ENCODE measurements around the gene GAP43. TPM values are rescaled to one million over a fixed set of nuclear protein-coding genes. Genes with fewer than 3 reads are reported as not detected.

Gene GAP43
- total RNA-seq, 6 experiments from 2014 or later, result 0.09 TPM; not detected in 5

GRCh38 chr3:115624029-115624741, 875 bp downstream of the GAP43 start:
- H3K9me3 Mint-ChIP-seq, result no peaks in the 10 kb centered on the region
- peak overlapping the region; percentile 83 for H3K4me3 Mint-ChIP-seq
- no peak for DNase-seq
- H3K4me1 Mint-ChIP-seq (ENCODE audit: low read depth), result peaks cover 12% of the 10 kb centered on the region
- H3K27ac Mint-ChIP-seq, result no peak overlapping the region
- TF ChIP-seq CTCF (IDR thresholded peaks at IDR 0.05), result no peak
- H3K36me3 Mint-ChIP-seq (ENCODE audit: low read depth), result no peaks in the 10 kb centered on the region
- peaks cover 17% of the 10 kb centered on the region for H3K27me3 Mint-ChIP-seq (ENCODE audit: insufficient read depth)

GRCh38 chr3:115624901-115625300, 1.6 kb downstream of the GAP43 start:
- Mint-ChIP-seq H3K4me3 (no peak overlapping the region), H3K9me3 (no peaks in the 10 kb centered on the region), H3K27ac (no peak overlapping the region), H3K27me3 (ENCODE audit: insufficient read depth) (peaks cover 17% of the 10 kb centered on the region), H3K4me1 (ENCODE audit: low read depth) (peaks cover 12% of the 10 kb centered on the region), H3K36me3 (ENCODE audit: low read depth) (no peaks in the 10 kb centered on the region)
- TF ChIP-seq CTCF (IDR thresholded peaks at IDR 0.05), result no peak
- DNase-seq, result no peak

GRCh38 chr3:115626006-115626409, 2.7 kb downstream of the GAP43 start:
- no peak for TF ChIP-seq CTCF (IDR thresholded peaks at IDR 0.05)
- Mint-ChIP-seq H3K4me3 (no peak overlapping the region), H3K4me1 (ENCODE audit: low read depth) (peaks cover 12% of the 10 kb centered on the region), H3K9me3 (no peaks in the 10 kb centered on the region), H3K36me3 (ENCODE audit: low read depth) (no peaks in the 10 kb centered on the region), H3K27me3 (ENCODE audit: insufficient read depth) (peaks cover 17% of the 10 kb centered on the region), H3K27ac (no peak overlapping the region)
- DNase-seq, result no peak

GRCh38 chr3:115626721-115627120, 3.4 kb downstream of the GAP43 start:
- no peak overlapping the region for H3K4me3 Mint-ChIP-seq
- H3K4me1 Mint-ChIP-seq (ENCODE audit: low read depth), result peaks cover 12% of the 10 kb centered on the region

GRCh38 chr3:115627180-115628074, 4.1 kb downstream of the GAP43 start:
- Mint-ChIP-seq H3K27ac (no peak overlapping the region), H3K4me3 (no peak overlapping the region)
- TF ChIP-seq CTCF (IDR thresholded peaks at IDR 0.05), result no peak

More at GRCh38 chr3:115626721-115627120, 3.4 kb downstream of the GAP43 start:
- Mint-ChIP-seq H3K27ac (no peak overlapping the region), H3K9me3 (no peaks in the 10 kb centered on the region), H3K27me3 (ENCODE audit: insufficient read depth) (peaks cover 20% of the 10 kb centered on the region), H3K36me3 (ENCODE audit: low read depth) (no peaks in the 10 kb centered on the region)
- no peak for TF ChIP-seq CTCF (IDR thresholded peaks at IDR 0.05)
- no peak for DNase-seq

More at GRCh38 chr3:115627180-115628074, 4.1 kb downstream of the GAP43 start:
- peaks cover 20% of the 10 kb centered on the region for H3K27me3 Mint-ChIP-seq (ENCODE audit: insufficient read depth)
- no peaks in the 10 kb centered on the region for H3K36me3 Mint-ChIP-seq (ENCODE audit: low read depth)
- DNase-seq, result no peak
- H3K4me1 Mint-ChIP-seq (ENCODE audit: low read depth), result peaks cover 12% of the 10 kb centered on the region
- H3K9me3 Mint-ChIP-seq, result no peaks in the 10 kb centered on the region
